Measurements from ENCODE around the gene ZNF610. TPM values are rescaled to one million over a fixed set of nuclear protein-coding genes. Genes with fewer than 3 reads are reported as not detected.
"Not testable (repeated sequence)": the region's sequence is repeated elsewhere in the genome, so short reads cannot be mapped to it uniquely, and the experiment has no call there.

The ZNF610 gene
- 1 to 10 TPM in 1 of 6 donors, under 1 TPM in 5; 0.44 to 3.0 (median 0.88) TPM for total RNA-seq
- 1 to 10 TPM in 1 of 2 donors, under 1 TPM in 1; 0.87 to 1.9 TPM for polyA plus RNA-seq

DNA sequence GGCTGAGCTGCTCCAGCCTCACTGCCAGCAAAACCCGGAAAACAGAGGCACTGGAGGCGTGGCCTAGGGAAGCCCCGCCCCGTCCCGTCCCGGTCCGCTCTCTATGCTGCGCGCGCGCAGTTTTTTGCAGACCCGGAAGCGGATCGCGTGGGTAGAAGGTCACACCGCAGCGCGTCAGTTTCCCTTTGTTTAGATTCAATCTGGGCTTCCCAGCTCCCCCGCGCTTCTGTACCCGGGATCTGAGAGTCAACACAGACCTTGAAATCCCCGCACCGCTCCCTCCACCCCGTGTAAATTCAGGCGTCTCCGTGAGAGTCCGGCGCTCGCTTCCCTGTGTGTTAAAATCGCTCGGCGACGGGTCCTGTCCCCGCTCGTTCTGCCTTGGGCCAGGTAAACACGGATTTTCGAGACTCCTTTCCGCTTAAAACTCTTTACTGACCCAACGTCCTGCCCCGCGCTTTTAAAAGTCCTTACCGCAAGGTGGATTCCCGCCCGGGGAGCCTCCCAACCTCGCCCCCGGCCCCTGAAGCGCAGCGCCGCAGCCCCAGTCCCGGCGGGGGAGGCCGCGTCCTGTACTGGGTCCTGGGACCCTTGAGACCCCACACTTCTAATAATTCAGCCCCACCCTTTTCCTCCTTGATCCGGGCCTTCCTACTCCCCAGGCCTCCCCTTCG lies at the start of gene ZNF610:
ZNF610 (plus strand) TSS at position 127 of the 674 bp plus-strand sequence. CDS start 12,930 bp downstream, outside the sequence.
- peak within 1 kb of the TSS; percentile 36 to 56 (median 50) for H3K27ac ChIP-seq
- no peaks in the 10 kb centered on the region for H3K4me1 ChIP-seq
- TF ChIP-seq, protein P1, sequence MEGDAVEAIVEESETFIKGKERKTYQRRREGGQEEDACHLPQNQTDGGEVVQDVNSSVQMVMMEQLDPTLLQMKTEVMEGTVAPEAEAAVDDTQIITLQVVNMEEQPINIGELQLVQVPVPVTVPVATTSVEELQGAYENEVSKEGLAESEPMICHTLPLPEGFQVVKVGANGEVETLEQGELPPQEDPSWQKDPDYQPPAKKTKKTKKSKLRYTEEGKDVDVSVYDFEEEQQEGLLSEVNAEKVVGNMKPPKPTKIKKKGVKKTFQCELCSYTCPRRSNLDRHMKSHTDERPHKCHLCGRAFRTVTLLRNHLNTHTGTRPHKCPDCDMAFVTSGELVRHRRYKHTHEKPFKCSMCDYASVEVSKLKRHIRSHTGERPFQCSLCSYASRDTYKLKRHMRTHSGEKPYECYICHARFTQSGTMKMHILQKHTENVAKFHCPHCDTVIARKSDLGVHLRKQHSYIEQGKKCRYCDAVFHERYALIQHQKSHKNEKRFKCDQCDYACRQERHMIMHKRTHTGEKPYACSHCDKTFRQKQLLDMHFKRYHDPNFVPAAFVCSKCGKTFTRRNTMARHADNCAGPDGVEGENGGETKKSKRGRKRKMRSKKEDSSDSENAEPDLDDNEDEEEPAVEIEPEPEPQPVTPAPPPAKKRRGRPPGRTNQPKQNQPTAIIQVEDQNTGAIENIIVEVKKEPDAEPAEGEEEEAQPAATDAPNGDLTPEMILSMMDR (IDR thresholded peaks at IDR 0.05): no peak
- peak; percentile 97 to 100 (median 100) for ATAC-seq
- H3K27me3 ChIP-seq: no peaks in the 10 kb centered on the region
- H3K4me3 ChIP-seq: peak within 1 kb of the TSS; percentile 41 to 65 (median 62)
- DNase-seq: peak; percentile 74 to 92 (median 87)
- H3K9me3 ChIP-seq: no peaks in the 10 kb centered on the region
- H3K36me3 ChIP-seq: no peaks in the 10 kb centered on the region
- 1 to 2% methylated on average over 54 to 55 of the region's 55 CpGs for WGBS, 2 donors
- intact Hi-C loops (cut with DNase I): no loop called here
- FAIRE-seq: no peak

DNA sequence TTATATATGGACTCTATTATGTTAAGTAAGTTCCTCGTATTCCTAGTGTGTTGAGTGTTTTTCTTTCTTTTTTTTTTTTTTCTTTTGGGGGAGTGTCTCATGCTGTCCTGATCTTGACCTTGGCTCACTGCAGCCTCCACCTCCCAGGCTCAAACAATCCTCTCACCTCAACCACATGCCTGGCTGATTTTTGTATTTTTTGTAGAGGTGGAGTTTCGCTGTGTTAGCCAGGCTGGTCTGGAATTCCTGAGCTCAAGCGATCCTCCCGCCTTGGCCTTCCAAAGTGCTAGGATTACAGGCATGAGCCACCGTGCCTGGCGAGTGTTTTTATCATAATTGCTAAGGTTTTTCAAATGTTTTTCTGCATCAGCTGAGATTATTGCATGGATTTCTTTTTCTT lies 49.8 kb upstream of the ZNF610 start:
- H3K27ac ChIP-seq: no peak overlapping the region
- no peak for DNase-seq
- no peak for ATAC-seq
- H3K4me1 ChIP-seq: no peaks in the 10 kb centered on the region
- WGBS, 2 donors: 87 to 98% methylated on average over 6 of the region's 6 CpGs
- H3K27me3 ChIP-seq: no peaks in the 10 kb centered on the region
- H3K9me3 ChIP-seq: no peaks in the 10 kb centered on the region
- TF ChIP-seq, protein P1 (IDR thresholded peaks at IDR 0.05): no peak
- no peak overlapping the region for H3K4me3 ChIP-seq
- peaks cover 0 to 39% (median 26%) of the 10 kb centered on the region in 3 donors for H3K36me3 ChIP-seq
- FAIRE-seq: no peak
- intact Hi-C loops (cut with DNase I): no loop called here

DNA sequence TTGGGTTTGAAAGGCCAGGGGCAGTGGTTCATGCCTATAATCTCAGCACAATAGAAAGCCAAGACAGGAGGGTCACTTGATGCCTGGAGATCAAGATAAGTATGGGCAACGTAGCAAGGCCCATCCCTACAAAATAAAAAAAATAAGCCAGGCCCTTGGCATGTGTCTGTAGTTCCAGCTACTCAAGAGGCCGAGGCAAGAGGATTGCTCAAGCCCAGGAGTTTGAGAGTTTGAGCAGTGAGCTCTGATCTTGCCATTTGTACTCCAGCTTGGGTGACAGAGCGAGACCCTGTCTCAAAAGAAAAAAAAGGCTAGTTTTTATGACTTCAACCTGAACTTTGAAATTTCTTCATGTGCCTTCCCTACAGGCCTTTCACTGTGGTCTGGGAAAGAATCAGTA lies 44.3 kb upstream of the ZNF610 start:
- TF ChIP-seq, protein P1 (IDR thresholded peaks at IDR 0.05): no peak
- H3K36me3 ChIP-seq: peaks cover 0 to 18% (median 7%) of the 10 kb centered on the region in 3 donors
- H3K4me3 ChIP-seq: no peak overlapping the region
- intact Hi-C loops (cut with DNase I): no loop called here
- H3K9me3 ChIP-seq: no peaks in the 10 kb centered on the region
- no peaks in the 10 kb centered on the region for H3K4me1 ChIP-seq
- DNase-seq (no peak), FAIRE-seq (no peak), ATAC-seq (no peak)
- no peaks in the 10 kb centered on the region for H3K27me3 ChIP-seq
- 96% methylated on average over 3 of the region's 3 CpGs for WGBS, 2 donors
- no peak overlapping the region for H3K27ac ChIP-seq

DNA sequence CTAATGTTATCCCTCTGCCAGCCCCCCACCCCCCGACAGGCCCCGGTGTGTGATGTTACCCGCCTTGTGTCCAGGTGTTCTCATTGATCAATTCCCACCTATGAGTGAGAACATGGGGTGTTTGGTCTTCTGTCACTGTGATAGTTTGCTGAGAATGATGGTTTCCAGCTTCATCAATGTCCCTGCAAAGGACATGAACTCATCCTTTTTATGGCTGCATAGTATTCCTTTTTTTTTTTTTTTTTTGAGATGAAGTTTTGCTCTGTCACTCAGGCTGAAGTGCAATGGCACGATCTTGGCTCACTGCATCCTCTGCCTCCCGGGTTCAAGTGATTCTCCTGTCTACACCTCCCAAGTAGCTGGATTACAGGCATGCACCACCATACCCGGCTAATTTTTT lies 43.1 kb upstream of the ZNF610 start:
- H3K27ac ChIP-seq; FAIRE-seq; H3K4me1 ChIP-seq; H3K4me3 ChIP-seq; ATAC-seq; DNase-seq; H3K9me3 ChIP-seq; intact Hi-C loops (cut with DNase I); H3K27me3 ChIP-seq: not testable (repeated sequence)
- peaks cover 0 to 18% (median 7%) of the 10 kb centered on the region in 3 donors for H3K36me3 ChIP-seq
- 94 to 95% methylated on average over 6 of the region's 6 CpGs for WGBS, 2 donors

DNA sequence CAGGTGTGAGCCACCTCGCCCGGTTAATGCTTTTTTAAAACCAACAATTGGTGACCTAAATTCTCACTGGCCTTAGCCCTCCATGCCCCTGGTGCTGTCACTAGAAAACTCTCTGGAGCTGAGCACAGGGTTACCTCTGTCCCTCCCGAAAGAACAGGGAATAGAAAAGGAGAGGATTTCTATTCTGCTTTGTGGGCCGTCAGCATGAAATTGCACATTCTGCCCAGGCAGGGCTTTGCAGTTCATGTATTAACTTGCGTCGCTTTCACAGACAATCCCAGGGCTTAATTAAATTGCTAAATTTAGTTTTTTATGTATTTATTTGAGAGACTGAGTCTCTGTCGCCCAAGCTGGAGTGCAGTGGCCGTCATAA lies 39.7 kb upstream of the ZNF610 start:
- H3K27me3 ChIP-seq: no peaks in the 10 kb centered on the region
- DNase-seq (peak in 1 of 6 donors; percentile 15), FAIRE-seq (no peak), ATAC-seq (peak in 3 of 4 donors; percentile 5 to 28 (median 18))
- TF ChIP-seq, protein P1 (IDR thresholded peaks at IDR 0.05): no peak
- intact Hi-C loops (cut with DNase I): no loop called here
- peak overlapping the region; percentile 44 to 82 (median 62) for H3K4me3 ChIP-seq
- H3K27ac ChIP-seq: peak overlapping the region in 3 of 4 donors; percentile 36 to 50 (median 42)
- no peaks in the 10 kb centered on the region for H3K9me3 ChIP-seq
- WGBS, 2 donors: 6 to 11% methylated on average over 8 of the region's 8 CpGs
- no peaks in the 10 kb centered on the region for H3K4me1 ChIP-seq
- H3K36me3 ChIP-seq: peaks cover 3 to 12% (median 11%) of the 10 kb centered on the region in 3 donors
